HUES6 (cell line): ENCODE results near the gene LPAR2.

ENCODE experiments used
- H3K27ac ChIP-seq: 2 replicates; pipeline ENCODE4 v1.7.0; 2013; ENCODE audit warnings: low read depth, mild to moderate bottlenecking, low read length, inconsistent platforms
- H3K27me3 ChIP-seq: 2 replicates; pipeline ENCODE4 v1.6.1; 2013; ENCODE audit warnings: low read length; ENCODE audit not compliant: control insufficient read depth, insufficient read depth
- H3K36me3 ChIP-seq: 2 replicates; pipeline ENCODE4 v1.6.1; 2013; ENCODE audit warnings: low read length; ENCODE audit not compliant: control insufficient read depth, insufficient read depth
- H3K4me1 ChIP-seq: 2 replicates; pipeline ENCODE4 v1.6.1; 2013; ENCODE audit warnings: low read length; ENCODE audit not compliant: control insufficient read depth, insufficient read depth
- H3K4me3 ChIP-seq: 2 replicates; pipeline ENCODE4 v1.5.1; 2013; ENCODE audit warnings: low read depth, low read length
- H3K9ac ChIP-seq: one replicate; pipeline ENCODE4 v1.6.1; 2013; ENCODE audit warnings: mild to moderate bottlenecking, low read length
- H3K9me3 ChIP-seq: 2 replicates; pipeline ENCODE4 v1.6.1; 2013; ENCODE audit warnings: low read depth, low read length; ENCODE audit not compliant: control insufficient read depth, insufficient read depth

LPAR2 gene

DNA sequence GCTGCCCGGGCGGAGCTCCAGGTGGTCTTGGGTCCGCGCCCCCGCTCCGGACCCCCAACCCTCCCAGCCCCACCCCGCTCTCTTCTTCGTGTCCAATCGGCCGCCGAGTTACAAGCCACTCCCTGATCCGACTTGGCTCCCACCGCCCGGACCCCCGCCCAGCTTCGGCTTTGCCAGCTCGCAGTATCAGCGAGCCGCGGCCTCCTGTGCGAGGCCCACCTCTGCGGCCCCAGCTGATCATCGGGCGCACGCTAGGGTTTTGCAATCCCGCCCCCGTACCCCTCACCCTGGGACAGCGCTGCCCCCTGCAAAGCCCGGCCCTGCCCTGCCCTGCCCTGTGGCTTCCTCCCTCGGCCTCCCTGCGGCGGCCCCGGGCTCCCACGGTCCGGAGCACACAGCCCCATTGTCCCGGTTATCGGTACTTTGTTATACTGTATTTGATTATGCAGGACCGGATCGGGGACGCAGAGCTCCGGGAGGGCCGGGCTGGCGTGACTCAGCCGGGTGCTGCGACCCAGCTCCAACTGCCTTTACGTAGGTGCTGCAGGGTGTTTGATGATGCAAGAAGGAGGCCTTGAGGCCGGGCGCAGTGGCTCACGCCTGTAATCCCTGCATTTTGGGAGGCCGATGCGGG, 598 bp upstream of the LPAR2 start:
- peak overlapping the region; percentile 68 for H3K4me3 ChIP-seq
- peaks cover 16% of the 10 kb centered on the region; the same call in 1 of the 2 replicates for H3K4me1 ChIP-seq
- peak overlapping the region; percentile 90 for H3K9ac ChIP-seq
- H3K9me3 ChIP-seq: no peaks in the 10 kb centered on the region
- H3K27me3 ChIP-seq: no peaks in the 10 kb centered on the region
- peak overlapping the region; percentile 93 for H3K27ac ChIP-seq
- H3K36me3 ChIP-seq: peaks cover 31% of the 10 kb centered on the region

DNA sequence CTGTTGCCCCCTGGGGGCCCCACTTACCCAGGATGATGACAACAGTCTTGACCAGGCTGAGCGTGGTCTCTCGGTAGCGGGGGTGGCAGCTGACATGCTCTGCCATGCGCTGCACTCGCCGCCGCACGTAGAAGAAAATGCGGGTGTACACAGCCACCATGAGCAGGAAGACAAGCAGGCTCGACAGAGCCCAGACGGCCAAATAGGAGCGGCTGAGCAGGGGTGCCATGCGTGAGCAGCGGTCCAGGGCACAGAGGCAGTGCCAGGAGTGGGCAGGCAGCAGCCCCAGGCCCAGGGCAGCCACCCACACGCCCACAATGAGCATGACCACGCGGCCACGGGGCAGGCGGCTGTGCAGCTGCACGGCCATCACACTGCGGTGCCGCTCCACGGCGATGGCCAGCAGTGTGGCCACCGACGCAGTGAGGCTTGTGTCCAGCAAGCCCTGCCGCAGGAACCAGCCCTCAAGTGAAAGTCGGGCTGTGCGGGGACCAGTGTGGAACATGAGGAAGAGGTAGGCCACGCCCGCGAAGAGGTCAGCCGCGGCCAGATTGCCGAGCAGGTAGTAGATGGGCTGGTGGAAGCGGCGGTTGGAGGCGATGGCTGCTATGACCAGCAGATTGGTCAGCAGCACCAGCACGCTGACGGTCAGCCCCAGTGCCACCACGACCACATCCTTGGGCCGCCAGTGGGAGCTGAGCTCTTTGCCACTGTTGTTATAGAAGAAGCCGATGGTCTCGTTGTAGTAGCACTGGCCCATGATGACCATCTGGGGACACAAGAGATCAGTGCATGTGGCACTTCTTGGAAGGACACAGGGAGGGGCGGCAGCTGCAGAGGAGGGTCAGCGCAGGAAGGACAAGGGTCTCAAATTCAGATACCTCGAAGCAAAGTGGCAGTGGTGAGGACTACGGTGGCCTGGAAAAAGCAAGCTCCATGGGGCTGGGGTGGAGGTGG, 1.2 kb downstream of the LPAR2 start:
- peak overlapping the region; percentile 80 for H3K9ac ChIP-seq
- H3K9me3 ChIP-seq: no peaks in the 10 kb centered on the region
- H3K36me3 ChIP-seq: peaks cover 37% of the 10 kb centered on the region
- peaks cover 16% of the 10 kb centered on the region; the same call in 1 of the 2 replicates for H3K4me1 ChIP-seq
- H3K27me3 ChIP-seq: no peaks in the 10 kb centered on the region
- H3K27ac ChIP-seq: no peak overlapping the region
- H3K4me3 ChIP-seq: peak overlapping the region; percentile 68

DNA sequence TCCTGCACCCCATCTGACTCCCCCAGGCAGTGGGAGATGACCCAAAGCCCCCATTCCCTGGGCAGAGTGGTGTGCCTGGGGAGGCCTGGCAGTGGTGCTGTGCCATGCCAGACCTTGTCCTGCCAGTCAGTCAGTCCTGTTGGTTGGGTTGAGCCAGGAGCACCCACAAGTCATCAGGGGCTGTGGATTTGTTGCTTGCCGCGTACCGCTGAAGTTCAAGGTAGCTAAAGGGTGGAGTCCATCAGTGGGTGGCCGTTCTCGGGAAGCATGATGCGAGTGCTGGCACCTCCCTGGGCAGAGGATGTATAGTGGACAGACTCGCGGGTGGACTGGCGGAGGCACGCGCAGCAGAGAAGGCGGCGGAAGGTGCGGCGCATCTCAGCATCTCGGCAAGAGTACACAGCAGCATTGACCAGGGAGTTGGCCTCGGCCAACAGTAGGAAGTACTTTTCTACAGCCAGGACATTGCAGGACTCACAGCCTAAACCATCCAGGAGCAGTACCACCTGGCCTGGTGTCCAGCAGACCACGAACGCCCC, 3.9 kb downstream of the LPAR2 start:
- H3K4me3 ChIP-seq: no peak overlapping the region
- no peak overlapping the region for H3K27ac ChIP-seq
- no peaks in the 10 kb centered on the region for H3K9me3 ChIP-seq
- peaks cover 32% of the 10 kb centered on the region for H3K36me3 ChIP-seq
- H3K27me3 ChIP-seq: no peaks in the 10 kb centered on the region
- peaks cover 16% of the 10 kb centered on the region; the same call in 1 of the 2 replicates for H3K4me1 ChIP-seq
- H3K9ac ChIP-seq: peak overlapping the region; percentile 11

DNA sequence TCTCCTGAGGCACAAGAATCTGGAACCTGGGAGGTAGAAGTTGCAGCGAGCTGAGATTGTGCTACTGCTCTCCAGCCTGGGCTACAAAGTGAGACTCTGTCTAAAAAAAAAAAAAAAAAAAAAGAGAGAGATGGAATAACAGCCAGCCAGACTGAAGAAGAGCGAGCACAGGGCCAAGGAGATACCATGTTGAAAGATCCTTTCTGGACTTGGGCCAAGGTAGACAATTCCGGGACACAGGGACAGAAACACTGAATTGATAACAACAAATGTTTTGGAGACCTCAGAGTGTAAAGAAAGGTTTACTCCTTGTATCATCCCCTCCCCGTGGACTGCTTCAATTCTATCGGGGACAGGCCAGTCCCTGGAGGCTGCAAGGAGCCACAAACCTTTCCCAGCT, 4.6 kb downstream of the LPAR2 start:
- Histone ChIP-seq H3K9me3 (no peaks in the 10 kb centered on the region), H3K9ac (no peak overlapping the region), H3K27ac (no peak overlapping the region), H3K27me3 (no peaks in the 10 kb centered on the region), H3K36me3 (peaks cover 32% of the 10 kb centered on the region), H3K4me3 (no peak overlapping the region), H3K4me1 (peaks cover 16% of the 10 kb centered on the region; the same call in 1 of the 2 replicates)

DNA sequence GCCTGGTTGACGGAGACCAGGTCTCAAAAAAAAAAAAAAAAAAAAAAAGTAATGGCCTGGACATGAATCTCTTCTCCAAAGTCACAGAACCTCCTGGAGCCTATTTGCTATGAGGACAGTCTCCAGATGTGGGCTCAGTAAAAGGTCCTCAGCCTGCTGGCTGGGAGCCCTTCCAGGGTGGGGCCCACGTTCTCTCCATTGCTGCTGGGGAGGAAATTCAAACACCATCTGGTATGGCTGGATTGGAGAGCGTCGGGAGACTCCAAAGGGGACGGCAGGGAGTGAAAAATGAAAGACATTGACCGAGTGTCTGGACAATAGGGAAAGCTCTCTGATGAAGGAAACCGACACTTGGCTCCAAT, 8.2 kb downstream of the LPAR2 start:
- Histone ChIP-seq H3K27me3 (peaks cover 10% of the 10 kb centered on the region), H3K4me1 (no peaks in the 10 kb centered on the region), H3K36me3 (peaks cover 23% of the 10 kb centered on the region), H3K4me3 (no peak overlapping the region), H3K27ac (no peak overlapping the region), H3K9ac (no peak overlapping the region), H3K9me3 (no peaks in the 10 kb centered on the region)

DNA sequence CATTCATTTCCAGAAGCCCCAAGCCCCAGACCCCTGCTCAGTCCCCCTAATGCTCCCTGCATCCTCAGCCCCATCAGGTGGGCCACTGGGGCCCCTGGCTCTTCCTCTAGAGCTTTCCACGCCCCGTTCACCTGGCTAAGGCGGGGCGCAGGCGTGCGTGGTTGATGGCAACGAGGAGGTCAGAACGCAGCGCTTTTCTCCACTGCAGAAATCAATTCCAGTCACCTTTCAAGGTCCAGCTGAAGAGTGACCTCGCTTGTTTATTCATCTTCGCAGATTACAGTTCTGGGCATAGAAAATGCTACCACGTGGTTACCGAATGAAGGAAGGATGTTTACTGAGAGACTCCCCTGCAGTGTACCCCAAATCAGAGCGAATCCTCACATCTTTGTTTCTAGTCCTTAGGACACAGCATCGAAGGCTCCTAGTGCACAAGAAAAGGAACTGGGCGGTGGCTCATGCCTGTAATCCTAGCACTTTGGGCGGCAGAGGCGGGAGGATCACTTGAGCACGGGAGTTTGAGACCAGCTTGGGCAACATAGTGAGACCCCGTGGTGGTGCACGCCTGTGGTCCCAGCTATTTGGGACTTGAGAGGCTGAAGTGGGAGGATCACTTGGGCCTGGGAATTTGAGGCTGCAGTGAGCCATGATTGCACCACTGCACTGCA, 8.7 kb downstream of the LPAR2 start:
- Histone ChIP-seq H3K9me3 (no peaks in the 10 kb centered on the region), H3K36me3 (peaks cover 18% of the 10 kb centered on the region), H3K4me3 (peak overlapping the region; percentile 61), H3K27ac (no peak overlapping the region), H3K27me3 (peaks cover 10% of the 10 kb centered on the region), H3K9ac (no peak overlapping the region), H3K4me1 (no peaks in the 10 kb centered on the region)

DNA sequence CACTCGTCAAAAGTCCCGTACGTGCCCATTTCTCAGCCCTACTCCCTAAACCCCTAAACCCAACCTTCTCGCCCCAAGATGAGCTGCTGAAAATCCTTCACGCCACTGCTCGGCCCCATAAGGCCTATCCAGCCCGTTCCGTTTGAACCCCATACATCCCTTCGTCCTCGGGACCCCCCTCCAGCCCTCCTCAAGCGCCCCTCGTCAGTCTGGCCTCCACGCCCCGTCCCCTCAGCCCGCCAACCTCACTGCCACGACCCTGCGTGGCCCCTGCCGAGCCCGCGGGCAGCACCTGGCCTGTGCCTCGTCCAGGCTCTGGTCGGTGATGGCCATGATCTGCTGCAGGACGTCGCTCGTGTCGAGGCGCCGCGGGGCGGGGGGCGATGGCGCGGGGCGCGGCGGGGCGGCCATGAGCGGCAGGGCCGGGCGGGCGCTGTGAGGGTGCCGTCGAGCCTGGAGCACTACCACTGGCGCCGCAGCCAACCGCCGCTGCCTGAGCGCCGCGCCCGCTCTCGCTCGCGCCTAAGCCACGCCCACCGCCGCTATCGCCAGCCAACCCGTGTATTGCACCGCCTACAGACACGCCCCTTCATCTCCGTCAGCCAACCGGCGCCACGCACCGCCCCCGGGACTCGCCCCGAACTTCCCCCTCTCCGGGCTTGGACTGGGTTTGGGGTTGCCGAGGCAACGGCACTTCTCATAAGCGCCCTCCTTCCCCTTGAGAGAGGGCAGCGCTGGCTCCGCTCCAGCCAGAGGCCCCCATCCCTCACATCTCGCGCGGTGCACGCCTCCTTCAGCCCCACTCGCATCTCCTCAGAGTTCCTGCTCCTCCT, 9.6 kb downstream of the LPAR2 start, which contains the start of gene PBX4:
Gene PBX4 (minus strand): TSS at position 469 of the 833 bp plus-strand sequence. CDS start 58 bp downstream, at position 411.
- H3K4me1 ChIP-seq: peaks cover 3% of the 10 kb centered on the region; the same call in 1 of the 2 replicates
- peak within 1 kb of the TSS; percentile 30 for H3K9ac ChIP-seq
- no peaks in the 10 kb centered on the region for H3K9me3 ChIP-seq
- H3K27me3 ChIP-seq: peaks cover 10% of the 10 kb centered on the region
- peak within 1 kb of the TSS; percentile 70 for H3K4me3 ChIP-seq
- H3K36me3 ChIP-seq: peaks cover 9% of the 10 kb centered on the region
- no peak within 1 kb of the TSS for H3K27ac ChIP-seq

DNA sequence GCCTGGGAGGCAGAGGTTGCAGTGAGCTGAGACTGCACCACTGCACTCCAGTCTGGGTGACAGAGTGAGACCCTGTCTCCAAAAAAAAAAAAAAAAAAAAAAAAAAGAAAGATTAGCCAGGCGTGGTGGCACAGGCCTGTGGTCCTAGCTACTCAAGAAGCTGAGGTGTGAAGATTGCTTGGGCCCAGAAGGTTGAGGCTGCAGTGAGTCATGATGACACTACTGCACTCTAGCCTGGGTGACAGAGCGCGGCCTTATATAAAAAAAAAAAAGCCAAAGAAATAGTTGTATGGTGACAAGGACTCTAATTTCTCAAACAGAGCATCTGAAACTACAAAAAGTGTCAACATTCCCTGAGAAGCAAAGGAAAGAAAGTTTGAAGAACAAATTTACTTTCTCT, 12.9 kb downstream of the LPAR2 start:
- Histone ChIP-seq H3K36me3 (no peaks in the 10 kb centered on the region), H3K9ac (no peak overlapping the region), H3K4me1 (peaks cover 5% of the 10 kb centered on the region; the same call in 1 of the 2 replicates), H3K4me3 (no peak overlapping the region), H3K27ac (no peak overlapping the region), H3K27me3 (peaks cover 10% of the 10 kb centered on the region), H3K9me3 (no peaks in the 10 kb centered on the region)

DNA sequence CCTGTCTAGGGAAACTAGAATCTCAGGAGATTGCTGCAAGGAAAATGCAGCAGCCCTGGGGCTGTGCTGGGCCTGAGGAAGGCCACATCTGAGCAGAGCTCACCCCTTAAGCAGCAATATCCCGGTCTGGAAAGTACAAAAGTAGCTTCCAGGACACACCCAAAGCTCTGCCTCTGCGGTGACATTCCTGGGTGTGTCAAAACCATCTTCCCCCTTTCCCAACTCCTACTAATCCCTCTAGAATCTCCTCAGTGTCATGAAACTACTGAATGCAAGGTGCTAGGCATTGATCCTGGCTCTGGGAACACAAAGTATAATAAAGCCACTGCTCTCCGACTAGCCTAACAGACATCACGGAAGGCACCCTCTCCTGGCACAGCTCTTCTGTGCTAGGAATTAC, 14.5 kb downstream of the LPAR2 start:
- H3K4me1 ChIP-seq: peaks cover 5% of the 10 kb centered on the region; the same call in 1 of the 2 replicates
- no peaks in the 10 kb centered on the region for H3K9me3 ChIP-seq
- H3K9ac ChIP-seq: no peak overlapping the region
- H3K36me3 ChIP-seq: no peaks in the 10 kb centered on the region
- H3K27me3 ChIP-seq: peaks cover 10% of the 10 kb centered on the region
- no peak overlapping the region for H3K27ac ChIP-seq
- no peak overlapping the region for H3K4me3 ChIP-seq
